ENCODE measurements around the gene LANCL1.

Gene LANCL1

DNA sequence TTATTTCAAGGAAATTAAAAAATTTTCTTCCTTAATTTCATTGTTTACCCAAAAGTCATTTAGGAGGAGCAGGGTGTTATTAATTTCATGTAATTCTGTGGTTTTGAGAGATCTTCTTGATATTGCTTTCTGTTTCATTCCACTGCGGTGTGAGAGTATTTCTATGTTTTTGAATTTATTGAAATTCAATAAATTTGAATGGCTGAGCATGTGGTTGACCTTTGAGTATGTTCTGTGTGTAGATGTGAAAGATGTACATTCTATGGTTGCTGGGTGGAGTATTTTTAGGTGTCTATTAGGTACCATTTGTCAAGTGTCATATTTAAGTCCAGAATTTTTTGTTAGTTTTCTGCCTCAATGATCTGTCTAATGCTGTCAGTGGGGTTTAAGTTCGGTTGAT is 39.4 kb upstream of the LANCL1 start:
- no peak overlapping the region for H3K4me3 ChIP-seq (ENCODE audit: control insufficient read depth, low read depth, low read length)
- TF ChIP-seq, protein P1, sequence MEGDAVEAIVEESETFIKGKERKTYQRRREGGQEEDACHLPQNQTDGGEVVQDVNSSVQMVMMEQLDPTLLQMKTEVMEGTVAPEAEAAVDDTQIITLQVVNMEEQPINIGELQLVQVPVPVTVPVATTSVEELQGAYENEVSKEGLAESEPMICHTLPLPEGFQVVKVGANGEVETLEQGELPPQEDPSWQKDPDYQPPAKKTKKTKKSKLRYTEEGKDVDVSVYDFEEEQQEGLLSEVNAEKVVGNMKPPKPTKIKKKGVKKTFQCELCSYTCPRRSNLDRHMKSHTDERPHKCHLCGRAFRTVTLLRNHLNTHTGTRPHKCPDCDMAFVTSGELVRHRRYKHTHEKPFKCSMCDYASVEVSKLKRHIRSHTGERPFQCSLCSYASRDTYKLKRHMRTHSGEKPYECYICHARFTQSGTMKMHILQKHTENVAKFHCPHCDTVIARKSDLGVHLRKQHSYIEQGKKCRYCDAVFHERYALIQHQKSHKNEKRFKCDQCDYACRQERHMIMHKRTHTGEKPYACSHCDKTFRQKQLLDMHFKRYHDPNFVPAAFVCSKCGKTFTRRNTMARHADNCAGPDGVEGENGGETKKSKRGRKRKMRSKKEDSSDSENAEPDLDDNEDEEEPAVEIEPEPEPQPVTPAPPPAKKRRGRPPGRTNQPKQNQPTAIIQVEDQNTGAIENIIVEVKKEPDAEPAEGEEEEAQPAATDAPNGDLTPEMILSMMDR (IDR thresholded peaks at IDR 0.05; ENCODE audit: control insufficient read depth, insufficient read depth, low read depth, low read length, missing control alignments) = no peak
- no peak for DNase-seq (ENCODE audit: low read depth)

DNA sequence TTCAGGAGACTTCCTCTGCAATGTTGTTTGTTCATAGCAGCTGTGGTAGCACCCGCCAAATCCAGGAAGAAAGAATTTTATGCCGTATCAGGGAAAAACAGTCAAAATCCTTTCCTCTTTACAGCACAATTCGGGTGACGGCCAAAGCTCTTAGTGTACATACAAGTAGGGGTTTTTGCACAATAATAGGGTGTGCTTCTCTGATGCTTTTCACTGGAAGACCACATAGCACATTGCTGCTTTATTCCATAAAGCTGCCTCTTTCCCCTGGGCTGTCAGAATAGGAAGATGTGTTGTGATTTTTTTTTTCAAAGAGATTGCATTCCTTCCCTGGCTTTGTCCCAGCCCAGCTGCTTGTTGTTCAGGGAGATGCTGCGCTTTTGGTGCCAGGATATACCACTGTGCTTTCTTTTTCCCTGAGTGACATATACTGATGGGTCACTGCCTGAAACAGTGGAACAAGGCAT is 27.2 kb upstream of the LANCL1 start:
- no peak for DNase-seq (ENCODE audit: low read depth)
- H3K4me3 ChIP-seq (ENCODE audit: control insufficient read depth, low read depth, low read length) = no peak overlapping the region
- TF ChIP-seq, protein P1 (IDR thresholded peaks at IDR 0.05; ENCODE audit: control insufficient read depth, insufficient read depth, low read depth, low read length, missing control alignments) = no peak

DNA sequence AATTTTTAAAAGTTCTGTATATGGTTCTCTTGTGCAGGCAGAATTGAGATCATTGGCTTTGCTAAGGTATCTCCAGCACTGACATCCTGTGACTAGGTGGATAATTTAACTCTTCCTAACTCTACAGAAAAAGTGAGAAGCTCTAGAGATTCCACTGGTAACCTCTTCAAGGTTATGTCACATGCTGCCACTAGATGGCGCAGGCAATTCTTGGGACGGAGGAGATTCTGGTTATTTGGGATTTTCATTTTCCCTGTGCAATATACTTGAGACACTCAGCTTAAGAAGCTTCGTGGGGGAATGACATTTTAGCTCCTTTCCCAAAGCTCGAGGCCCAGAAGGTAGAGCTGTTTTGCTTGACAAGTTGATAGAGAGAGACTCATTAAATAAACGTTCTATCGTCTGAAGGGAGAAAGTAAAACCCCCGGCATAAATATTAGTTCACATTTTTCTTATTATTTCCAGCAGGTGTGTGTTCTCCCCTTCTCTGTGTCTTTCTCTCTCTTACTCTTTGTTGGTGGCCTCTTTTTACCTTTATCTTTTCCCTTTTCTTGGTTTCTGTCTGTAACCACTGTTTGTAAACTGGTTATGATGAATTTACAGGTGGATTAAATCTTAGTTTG is 26.6 kb upstream of the LANCL1 start:
- TF ChIP-seq, protein P1 (IDR thresholded peaks at IDR 0.05; ENCODE audit: control insufficient read depth, insufficient read depth, low read depth, low read length, missing control alignments) = peak; percentile 90
- no peak overlapping the region for H3K4me3 ChIP-seq (ENCODE audit: control insufficient read depth, low read depth, low read length)
- peak; percentile 14 for DNase-seq (ENCODE audit: low read depth)

DNA sequence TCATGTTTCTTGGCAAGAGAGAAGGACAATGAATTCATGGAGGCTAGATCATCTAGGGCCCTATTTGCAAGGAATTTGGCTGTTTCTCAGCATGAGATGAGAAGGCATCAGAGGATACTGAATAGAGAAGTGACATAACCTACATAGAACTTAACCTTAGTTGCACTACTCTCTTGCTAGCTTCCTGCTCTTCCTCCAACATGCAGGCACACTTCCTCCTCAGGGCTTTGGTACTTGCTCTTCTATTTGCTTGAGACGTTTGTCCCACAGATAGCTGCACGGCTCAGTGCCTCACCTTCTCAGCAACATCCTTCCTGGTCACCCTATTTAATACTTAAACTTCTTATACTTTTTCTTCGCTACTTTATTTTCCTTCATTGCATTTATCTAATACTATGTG is 20.0 kb upstream of the LANCL1 start:
- TF ChIP-seq, protein P1 (IDR thresholded peaks at IDR 0.05; ENCODE audit: control insufficient read depth, insufficient read depth, low read depth, low read length, missing control alignments) = no peak
- no peak for DNase-seq (ENCODE audit: low read depth)
- no peak overlapping the region for H3K4me3 ChIP-seq (ENCODE audit: control insufficient read depth, low read depth, low read length)

DNA sequence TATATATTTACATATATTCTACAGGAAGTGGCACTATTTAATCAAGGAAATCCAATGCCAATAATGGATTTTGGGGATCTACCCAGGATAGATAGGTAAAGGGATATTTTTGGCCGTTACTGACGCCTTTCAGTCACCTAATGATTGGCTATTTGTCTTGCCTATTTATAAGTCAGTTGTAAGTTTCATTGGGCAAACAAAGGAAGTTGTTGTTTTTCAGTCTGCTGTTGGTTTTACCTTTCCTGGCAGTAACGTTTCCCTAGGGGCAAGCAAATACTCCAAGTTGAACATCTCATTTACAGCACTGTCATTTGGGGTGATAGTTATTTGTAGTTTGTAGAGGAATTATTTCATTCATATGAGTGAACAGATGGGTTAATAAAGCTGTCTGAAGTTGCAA is 17.0 kb upstream of the LANCL1 start:
- H3K4me3 ChIP-seq (ENCODE audit: control insufficient read depth, low read depth, low read length) = no peak overlapping the region
- no peak for DNase-seq (ENCODE audit: low read depth)
- TF ChIP-seq, protein P1 (IDR thresholded peaks at IDR 0.05; ENCODE audit: control insufficient read depth, insufficient read depth, low read depth, low read length, missing control alignments) = no peak

DNA sequence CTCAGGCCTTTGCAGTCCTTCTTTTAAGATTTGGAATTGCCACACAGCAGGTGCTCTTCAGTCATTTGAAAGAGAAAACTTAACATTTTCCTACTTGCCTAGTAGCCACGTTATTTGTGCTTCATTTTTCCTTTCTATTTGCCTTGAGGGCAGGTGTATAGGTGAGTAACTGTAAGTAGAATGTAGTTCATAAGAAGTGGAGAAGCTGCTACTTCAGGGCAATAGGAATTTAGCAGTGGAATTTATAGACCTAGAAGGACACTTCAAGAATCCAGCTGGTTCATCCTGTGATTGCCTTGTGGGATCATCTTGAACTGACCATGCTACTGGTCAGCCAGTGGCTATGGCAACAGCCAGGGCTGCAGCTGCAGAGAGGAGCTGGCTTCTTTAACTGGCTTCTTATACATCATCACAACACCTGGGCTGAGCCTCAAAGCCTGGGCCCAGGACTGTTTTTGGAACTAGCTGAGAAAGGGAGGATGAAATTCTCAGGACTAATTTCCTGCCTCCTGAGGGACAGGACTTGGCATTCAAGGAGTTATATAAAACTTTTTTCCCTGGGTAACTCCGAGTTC is 5.1 kb upstream of the LANCL1 start:
- TF ChIP-seq, protein P1 (IDR thresholded peaks at IDR 0.05; ENCODE audit: control insufficient read depth, insufficient read depth, low read depth, low read length, missing control alignments) = no peak
- no peak overlapping the region for H3K4me3 ChIP-seq (ENCODE audit: control insufficient read depth, low read depth, low read length)
- no peak for DNase-seq (ENCODE audit: low read depth)
